ENCODE data around the gene KLF13.
A peak's percentile ranks its signal among the peaks of the same experiment; 100 is the strongest.

The KLF13 gene

DNA sequence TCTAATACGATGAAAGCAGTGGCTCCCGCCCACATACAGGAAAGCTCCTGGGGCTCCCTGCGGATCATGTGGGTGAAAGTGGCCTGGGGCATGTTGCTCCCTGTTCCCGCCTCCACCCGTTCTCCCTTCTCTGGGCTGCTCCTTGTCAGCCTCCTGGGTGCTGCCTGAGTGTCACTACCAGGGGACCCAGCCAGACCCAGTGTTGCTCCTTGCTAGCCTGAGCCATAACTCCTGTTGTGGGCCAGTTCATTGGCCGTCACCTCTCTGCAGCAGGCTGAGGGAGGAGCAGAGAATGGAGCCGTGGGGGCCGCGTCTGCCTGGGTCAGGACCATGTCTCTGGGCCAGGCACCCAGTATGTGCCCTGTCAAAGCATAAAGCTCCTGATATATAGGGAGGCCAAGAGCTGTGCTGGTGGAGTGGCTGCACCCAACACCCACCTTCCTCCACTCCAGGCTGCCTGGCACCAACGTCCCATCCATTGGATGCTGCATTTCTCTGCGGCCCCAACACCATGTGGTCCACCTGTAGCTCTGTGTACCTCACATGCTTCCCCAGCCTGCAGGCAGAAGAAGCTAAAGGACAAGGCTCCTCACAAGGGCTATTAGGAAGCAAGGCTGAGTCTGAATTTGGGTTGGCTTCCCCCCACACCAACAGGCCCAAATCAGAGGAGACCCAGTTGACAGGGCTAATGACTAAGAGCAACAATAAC is 40.5 kb downstream of the KLF13 start:
- H3K4me3 ChIP-seq (ENCODE audit: control insufficient read depth, low read depth, low read length) = no peak overlapping the region
- TF ChIP-seq, protein P1, sequence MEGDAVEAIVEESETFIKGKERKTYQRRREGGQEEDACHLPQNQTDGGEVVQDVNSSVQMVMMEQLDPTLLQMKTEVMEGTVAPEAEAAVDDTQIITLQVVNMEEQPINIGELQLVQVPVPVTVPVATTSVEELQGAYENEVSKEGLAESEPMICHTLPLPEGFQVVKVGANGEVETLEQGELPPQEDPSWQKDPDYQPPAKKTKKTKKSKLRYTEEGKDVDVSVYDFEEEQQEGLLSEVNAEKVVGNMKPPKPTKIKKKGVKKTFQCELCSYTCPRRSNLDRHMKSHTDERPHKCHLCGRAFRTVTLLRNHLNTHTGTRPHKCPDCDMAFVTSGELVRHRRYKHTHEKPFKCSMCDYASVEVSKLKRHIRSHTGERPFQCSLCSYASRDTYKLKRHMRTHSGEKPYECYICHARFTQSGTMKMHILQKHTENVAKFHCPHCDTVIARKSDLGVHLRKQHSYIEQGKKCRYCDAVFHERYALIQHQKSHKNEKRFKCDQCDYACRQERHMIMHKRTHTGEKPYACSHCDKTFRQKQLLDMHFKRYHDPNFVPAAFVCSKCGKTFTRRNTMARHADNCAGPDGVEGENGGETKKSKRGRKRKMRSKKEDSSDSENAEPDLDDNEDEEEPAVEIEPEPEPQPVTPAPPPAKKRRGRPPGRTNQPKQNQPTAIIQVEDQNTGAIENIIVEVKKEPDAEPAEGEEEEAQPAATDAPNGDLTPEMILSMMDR (IDR thresholded peaks at IDR 0.05; ENCODE audit: control insufficient read depth, insufficient read depth, low read depth, low read length, missing control alignments) = no peak
- DNase-seq (ENCODE audit: low read depth) = no peak

DNA sequence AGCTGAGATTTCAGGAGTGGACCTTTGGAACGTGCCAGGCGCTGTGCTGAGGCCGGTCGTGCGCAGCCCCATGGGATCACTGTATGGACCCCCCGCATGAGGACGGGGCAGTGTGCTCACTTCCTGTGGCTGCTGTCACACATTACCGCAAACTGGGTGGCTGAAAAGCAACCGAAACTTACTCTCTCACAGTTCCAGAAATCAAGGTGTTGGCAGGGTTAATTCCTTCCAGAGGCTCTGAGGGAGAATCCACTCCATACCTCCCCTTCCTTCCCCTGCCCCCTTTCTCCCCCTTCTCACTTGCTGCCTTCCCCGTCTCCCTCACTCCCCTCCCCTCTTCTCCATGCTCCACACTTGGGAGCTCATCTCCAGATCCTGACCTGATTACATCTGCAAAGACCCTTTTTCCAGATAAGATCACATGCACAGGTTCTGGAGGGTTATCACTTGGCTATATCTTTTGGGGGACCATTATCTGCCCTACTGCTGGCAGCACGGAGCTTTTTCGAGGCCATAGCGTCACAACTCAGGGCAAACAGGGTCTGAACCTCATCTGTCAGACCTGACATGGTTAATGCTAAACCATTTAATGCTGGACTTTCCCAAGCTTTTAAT is 41.2 kb downstream of the KLF13 start:
- DNase-seq (ENCODE audit: low read depth) = no peak
- TF ChIP-seq, protein P1 (IDR thresholded peaks at IDR 0.05; ENCODE audit: control insufficient read depth, insufficient read depth, low read depth, low read length, missing control alignments) = no peak
- no peak overlapping the region for H3K4me3 ChIP-seq (ENCODE audit: control insufficient read depth, low read depth, low read length)

DNA sequence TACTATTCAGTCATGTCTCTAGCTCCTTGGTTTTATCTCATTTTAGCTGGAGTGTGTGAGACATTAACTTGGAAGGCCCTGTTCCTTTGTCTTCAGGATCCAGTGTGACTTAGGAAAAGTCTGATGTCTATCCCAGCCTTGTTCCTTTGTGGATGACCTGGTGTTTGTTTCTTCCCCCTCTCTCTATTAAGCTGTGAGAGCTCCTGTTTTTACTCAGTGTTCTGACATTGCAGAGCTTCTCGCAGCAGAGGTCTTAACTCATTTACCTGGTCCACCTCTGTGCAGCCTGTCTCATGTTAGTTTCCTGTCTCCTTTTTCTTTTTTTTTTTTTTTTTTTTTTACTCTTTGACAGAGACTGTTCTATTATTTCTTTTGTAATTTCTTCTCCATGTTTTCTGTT is 43.1 kb downstream of the KLF13 start:
- H3K4me3 ChIP-seq (ENCODE audit: control insufficient read depth, low read depth, low read length) = no peak overlapping the region
- TF ChIP-seq, protein P1 (IDR thresholded peaks at IDR 0.05; ENCODE audit: control insufficient read depth, insufficient read depth, low read depth, low read length, missing control alignments) = no peak

DNA sequence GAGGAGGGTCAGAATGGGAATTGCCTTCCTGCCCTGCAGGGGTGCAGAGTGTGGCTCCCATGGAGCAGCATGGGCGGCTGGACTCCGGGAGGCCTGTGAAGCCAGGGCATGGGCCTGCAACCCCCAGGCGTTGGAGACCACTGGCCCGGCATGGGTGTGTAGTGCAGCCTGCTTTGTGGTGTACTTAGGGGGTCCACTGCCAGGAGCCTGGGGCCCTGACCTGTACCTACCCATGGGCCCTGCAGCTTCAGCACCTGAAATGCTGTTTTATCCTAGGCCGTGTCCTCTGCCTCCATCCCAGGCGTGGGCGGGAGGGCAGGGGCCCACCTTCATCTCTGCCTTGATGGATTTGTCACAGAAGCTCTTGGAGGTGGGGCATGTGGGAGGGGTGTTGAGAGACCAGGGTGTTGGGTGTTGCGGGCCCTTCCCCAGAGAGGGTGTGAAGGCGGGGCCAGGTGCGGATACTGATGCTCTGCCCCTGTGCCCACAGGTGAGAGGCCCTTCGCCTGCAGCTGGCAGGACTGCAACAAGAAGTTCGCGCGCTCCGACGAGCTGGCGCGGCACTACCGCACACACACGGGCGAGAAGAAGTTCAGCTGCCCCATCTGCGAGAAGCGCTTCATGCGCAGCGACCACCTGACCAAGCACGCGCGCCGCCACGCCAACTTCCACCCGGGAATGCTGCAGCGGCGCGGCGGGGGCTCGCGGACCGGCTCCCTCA is 45.0 kb downstream of the KLF13 start:
- no peak for DNase-seq (ENCODE audit: low read depth)
- TF ChIP-seq, protein P1 (IDR thresholded peaks at IDR 0.05; ENCODE audit: control insufficient read depth, insufficient read depth, low read depth, low read length, missing control alignments) = no peak

More for the DNA sequence above, 43.1 kb downstream of the KLF13 start:
- DNase-seq (ENCODE audit: low read depth) = no peak

DNA sequence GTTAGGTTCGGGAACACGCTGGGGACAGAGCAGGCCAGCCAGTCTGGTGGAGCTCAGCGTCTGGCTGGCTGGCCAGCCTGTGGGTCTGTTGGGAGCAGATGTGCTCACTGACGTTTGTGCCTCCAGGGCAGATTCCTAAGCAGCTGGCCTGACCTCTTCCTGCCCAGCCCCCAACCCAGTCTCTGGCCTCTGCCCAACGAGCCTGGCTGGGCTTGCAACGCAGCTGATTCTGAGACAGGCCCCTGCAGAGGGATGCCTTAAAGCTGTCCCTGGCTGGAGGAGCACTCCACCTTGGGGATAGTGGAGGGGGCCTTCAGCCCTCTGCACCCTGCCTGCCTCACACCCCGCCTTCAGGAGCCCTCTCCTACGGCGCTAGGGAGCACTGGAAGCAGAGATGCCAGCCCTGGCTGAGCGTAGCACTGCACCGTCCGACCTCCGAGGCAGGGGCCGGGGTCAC is 46.0 kb downstream of the KLF13 start:
- H3K4me3 ChIP-seq (ENCODE audit: control insufficient read depth, low read depth, low read length) = no peak overlapping the region
- TF ChIP-seq, protein P1 (IDR thresholded peaks at IDR 0.05; ENCODE audit: control insufficient read depth, insufficient read depth, low read depth, low read length, missing control alignments) = no peak
- peak; percentile 51 for DNase-seq (ENCODE audit: low read depth)

More for the DNA sequence above, 45.0 kb downstream of the KLF13 start:
- no peak overlapping the region for H3K4me3 ChIP-seq (ENCODE audit: control insufficient read depth, low read depth, low read length)

DNA sequence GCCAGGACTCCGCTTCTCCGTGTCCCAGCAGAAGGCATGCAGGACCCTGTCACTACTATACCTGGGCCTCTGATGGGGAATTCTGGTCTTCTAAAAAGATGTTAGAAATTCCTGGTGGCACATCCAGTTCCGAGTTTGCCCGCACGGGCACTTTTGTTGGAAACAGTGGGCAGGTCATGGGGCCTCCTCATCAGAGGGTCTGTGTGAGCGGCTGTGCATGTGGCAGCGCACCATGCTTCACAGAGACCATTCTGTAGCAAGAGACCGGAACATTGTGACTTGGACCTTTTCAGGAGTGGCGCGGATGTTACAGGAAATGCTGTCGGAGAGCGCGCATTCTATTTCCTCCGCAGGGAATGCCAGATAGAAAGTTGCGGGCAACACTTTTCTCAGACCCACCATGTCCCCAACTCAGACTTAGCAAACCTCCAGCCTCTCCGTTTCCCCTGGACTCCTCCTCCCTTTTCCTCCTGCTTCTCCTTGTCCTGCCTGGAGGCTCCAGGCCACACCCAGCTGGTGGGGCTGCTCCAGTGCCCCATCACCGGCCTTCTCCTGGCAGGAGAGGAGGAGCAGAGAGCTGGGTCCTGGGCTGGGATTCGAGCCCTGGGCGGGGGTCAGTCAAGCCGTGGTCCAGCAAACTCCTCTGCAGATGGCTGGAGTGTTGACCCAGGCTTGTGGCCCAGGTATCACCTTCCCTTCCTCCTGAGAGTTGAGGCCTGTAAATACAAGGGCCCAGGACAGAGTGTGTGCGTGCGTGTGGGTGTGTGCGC is 46.6 kb downstream of the KLF13 start:
- TF ChIP-seq, protein P1 (IDR thresholded peaks at IDR 0.05; ENCODE audit: control insufficient read depth, insufficient read depth, low read depth, low read length, missing control alignments) = no peak
- H3K4me3 ChIP-seq (ENCODE audit: control insufficient read depth, low read depth, low read length) = no peak overlapping the region
- DNase-seq (ENCODE audit: low read depth) = no peak

Measured in AG09309 (cell line).